B cell (primary cell): ENCODE data around the gene CLDN4. TPM values are rescaled to one million over a fixed set of nuclear protein-coding genes. Genes with fewer than 3 reads are reported as not detected.

ENCODE experiments used
- ATAC-seq: fragments of 200-7000 bp; cut with Tn5 transposase; one replicate; pipeline ENCODE4 v1.10.0; 2021; ENCODE audit warnings: low read depth, mild to moderate bottlenecking, moderate number of reproducible peaks, moderate library complexity
- CTCF ChIA-PET: fragments of 350-600 bp; sonication (Branson Sonifier 250); formaldehyde crosslinking; loops from one replicate; lab custom pipeline; 2021; ENCODE audit warnings: antibody characterized with exemption, inconsistent platforms; lab: Charles Lee
- POLR2A ChIA-PET: fragments of 350-600 bp; sonication (Branson Sonifier 250); formaldehyde crosslinking; loops from one replicate; lab custom pipeline; 2021; ENCODE audit warnings: antibody characterized with exemption; lab: Charles Lee
- DNase-seq: peaks from one replicate; pipeline ENCODE4 v3.0.0; 2013
- H2AFZ ChIP-seq: 2 replicates; pipeline ENCODE4 v1.6.1; 2012; ENCODE audit warnings: mild to moderate bottlenecking, low read depth, low read length; ENCODE audit not compliant: insufficient read depth, poor library complexity, severe bottlenecking
- H3K27ac ChIP-seq, 2 donors: 1 replicate in 1 of 2; 2 replicates in 1 of 2; pipeline ENCODE4 v1.5.1; 2012 to 2013; ENCODE audit warnings: low read length in 2 of 2, mild to moderate bottlenecking in 2 of 2, moderate library complexity in 1 of 2
- H3K27me3 ChIP-seq, 4 experiments: fragments of 200-600 bp in 1 of 4; sonication (generic) in 1 of 4; replicated peaks in 1 of 4; 1 replicate in 2 of 4; 2 replicates in 2 of 4; pipeline versions ENCODE4 v1.6.1 to v1.7.0; 2013 to 2016; ENCODE audit warnings: low read length in 3 of 4, mild to moderate bottlenecking in 2 of 4, mixed read lengths in 1 of 4, moderate library complexity in 1 of 4; ENCODE audit not compliant: insufficient read depth in 4 of 4, control insufficient read depth in 3 of 4; ENCODE audit errors: control extremely low read depth in 1 of 4
- H3K36me3 ChIP-seq, 2 experiments: replicated peaks in 1 of 2; 1 replicate in 1 of 2; 2 replicates in 1 of 2; pipeline versions ENCODE4 v1.6.1 to v1.7.1; 2013; ENCODE audit warnings: low read length in 1 of 2; ENCODE audit not compliant: insufficient read depth in 2 of 2, control insufficient read depth in 1 of 2; ENCODE audit errors: control extremely low read depth in 1 of 2, extremely low read depth in 1 of 2
- H3K4me1 ChIP-seq, 2 donors: fragments of 200-600 bp in 1 of 2; sonication (generic) in 1 of 2; 1 replicate in 1 of 2; 2 replicates in 1 of 2; pipeline versions ENCODE4 v1.5.1 to v1.6.1; 2013 to 2017; ENCODE audit warnings: low read length in 2 of 2; ENCODE audit not compliant: control insufficient read depth in 2 of 2, insufficient read depth in 2 of 2
- H3K4me2 ChIP-seq: replicated peaks from 2 replicates; pipeline ENCODE3; 2012; ENCODE audit warnings: mild to moderate bottlenecking, low read depth, low read length; ENCODE audit not compliant: poor library complexity, severe bottlenecking
- H3K4me3 ChIP-seq, 5 experiments: fragments of 200-600 bp in 1 of 5; sonication (generic) in 1 of 5; 1 replicate in 3 of 5; 2 replicates in 2 of 5; pipeline versions ENCODE4 v1.5.1 to v1.7.0; 2011 to 2016; ENCODE audit warnings: low read length in 4 of 5, mild to moderate bottlenecking in 4 of 5, low read depth in 2 of 5, control low read depth in 1 of 5, moderate library complexity in 1 of 5; ENCODE audit not compliant: insufficient read depth in 1 of 5; ENCODE audit errors: control extremely low read depth in 1 of 5, extremely low read depth in 1 of 5
- H3K79me2 ChIP-seq: fragments of 200-600 bp; sonication (generic); one replicate; pipeline ENCODE4 v1.6.0; 2016; ENCODE audit warnings: low read length; ENCODE audit not compliant: control insufficient read depth, insufficient read depth
- H3K9ac ChIP-seq: fragments of 200-600 bp; sonication (generic); 2 replicates; pipeline ENCODE4 v1.6.1; 2017; ENCODE audit warnings: mild to moderate bottlenecking, low read length, moderate library complexity
- H3K9me3 ChIP-seq, 3 donors: one replicate each; pipeline versions ENCODE4 v1.6.1 to v1.7.1; 2013; ENCODE audit warnings: low read length in 2 of 3; ENCODE audit not compliant: control insufficient read depth in 2 of 3, insufficient read depth in 1 of 3; ENCODE audit errors: control extremely low read depth in 1 of 3
- H4K20me1 ChIP-seq: 2 replicates; pipeline ENCODE4 v1.6.0; 2012; ENCODE audit warnings: mild to moderate bottlenecking, low read length; ENCODE audit not compliant: insufficient read depth, control insufficient read depth, poor library complexity, severe bottlenecking
- H3K27ac Mint-ChIP-seq: one replicate; pipeline ENCODE4 v1.8.0; 2021; ENCODE audit warnings: mixed read lengths
- H3K27me3 Mint-ChIP-seq: one replicate; pipeline ENCODE4 v1.8.0; 2021; ENCODE audit warnings: mixed read lengths
- H3K4me1 Mint-ChIP-seq: one replicate; pipeline ENCODE4 v1.8.0; 2021; ENCODE audit warnings: mixed read lengths
- H3K4me3 Mint-ChIP-seq: one replicate; pipeline ENCODE4 v1.8.0; 2021; ENCODE audit warnings: mixed read lengths
- H3K9me3 Mint-ChIP-seq: one replicate; pipeline ENCODE4 v1.8.0; 2022; ENCODE audit warnings: mixed read lengths; ENCODE audit not compliant: insufficient read depth
- EZH2 ChIP-seq: IDR thresholded peaks from 2 replicates; pipeline ENCODE4 v1.6.1; 2012; ENCODE audit warnings: borderline replicate concordance, low read depth, mild to moderate bottlenecking, moderate library complexity, low read length; ENCODE audit not compliant: insufficient read depth, poor library complexity, severe bottlenecking
- WGBS: methylation state at CpG from one replicate; pipeline ENCODE4 v1.1.5; 2013; ENCODE audit warnings: missing lambda C conversion rate; ENCODE audit not compliant: insufficient coverage; 5-methylcytosine and 5-hydroxymethylcytosine counted together
- intact Hi-C: fragments of 100-400 bp; cut with micrococcal nuclease; formaldehyde crosslinking; loops from one replicate; pipeline ENCODE4 v1.10.0; 2022
- polyA plus RNA-seq: library from polyadenylated mRNA; depleted of rRNA; stranded (reverse); fragments of >200 nt; gene quantifications from 2 replicates; pipeline ENCODE4 v1.2.3, GENCODE V29; 2012
- total RNA-seq, 2 donors: library from RNA; stranded (reverse); fragments of 120-200 nt in 1 of 2; gene quantifications; 1 replicate in 1 of 2; 2 replicates in 1 of 2; pipeline versions ENCODE4 v1.2.3 to v1.2.4, GENCODE V29; 2013 to 2022
- TF ChIP-seq, protein P1 (sequence below): fragments of 200-600 bp; IDR thresholded peaks from one replicate; pipeline ENCODE4 v1.8.0; 2022; ENCODE audit warnings: antibody characterized with exemption, mild to moderate bottlenecking

The CLDN4 gene
- total and polyA plus RNA-seq, 2 donors (not counting 1 experiment from before 2014, with no cell fraction given) = 0.09 TPM; not detected in 1

DNA sequence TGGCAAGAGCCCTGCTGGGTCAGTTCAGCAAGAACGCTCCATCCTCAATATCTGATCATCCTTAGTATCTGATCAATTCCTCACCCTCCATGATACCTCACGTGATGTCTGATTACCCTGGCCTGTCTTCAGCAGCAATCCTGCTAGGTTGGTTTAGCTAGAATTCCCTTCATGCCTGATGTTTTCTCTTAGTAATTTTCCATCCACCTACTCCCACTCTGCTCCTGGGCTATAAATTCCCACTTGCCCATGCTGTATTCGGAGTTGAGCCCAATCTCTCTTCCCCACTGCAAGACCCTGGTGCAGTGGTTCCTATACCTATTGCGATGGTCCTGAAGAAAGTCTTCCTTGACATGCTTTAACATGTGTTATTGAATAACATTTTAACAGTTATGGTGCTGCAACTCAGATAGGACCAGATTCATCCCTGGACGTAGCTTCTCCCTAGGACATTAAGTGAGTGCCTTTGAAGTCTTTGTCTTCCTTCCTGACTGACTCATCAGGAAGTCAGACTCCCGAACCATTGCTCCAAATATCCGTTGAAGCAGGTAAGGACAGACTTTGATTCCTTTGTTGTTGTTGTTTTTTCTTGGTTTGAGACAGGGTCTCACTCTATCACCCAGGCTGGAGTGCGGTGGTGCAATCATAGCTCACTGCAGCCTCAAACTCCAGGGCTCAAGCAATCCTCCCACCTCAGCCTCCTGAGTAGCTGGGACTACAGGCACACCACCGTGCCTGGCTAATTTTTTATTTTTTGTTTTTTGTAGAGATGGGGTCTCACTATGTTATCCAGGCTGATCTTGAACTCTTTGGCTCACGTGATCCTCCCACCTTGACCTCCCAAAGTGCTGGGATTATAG lies 31.3 kb upstream of the CLDN4 start:
- Histone ChIP-seq H3K79me2 (no peaks in the 10 kb centered on the region), H4K20me1 (no peaks in the 10 kb centered on the region), H2AFZ (no peak overlapping the region), H3K9me3 (peaks cover 0 to 4% (median 3%) of the 10 kb centered on the region in 3 donors), H3K4me2 (no peak overlapping the region), H3K9ac (no peak overlapping the region), H3K4me1 (no peaks in the 10 kb centered on the region), H3K36me3 (no peaks in the 10 kb centered on the region), H3K27ac (no peak overlapping the region), H3K27me3 (no peaks in the 10 kb centered on the region), H3K4me3 (no peak overlapping the region)
- Mint-ChIP-seq H3K9me3 (no peaks in the 10 kb centered on the region), H3K4me3 (no peak overlapping the region), H3K27ac (no peak overlapping the region), H3K27me3 (peaks cover 4% of the 10 kb centered on the region), H3K4me1 (peaks cover under 1% of the 10 kb centered on the region)
- DNase-seq (no peak), ATAC-seq (no peak)
- 83% methylated on average over 4 of the region's 10 CpGs for WGBS
- intact Hi-C loops = no loop called here
- TF ChIP-seq EZH2 = no peak
- TF ChIP-seq, protein P1, sequence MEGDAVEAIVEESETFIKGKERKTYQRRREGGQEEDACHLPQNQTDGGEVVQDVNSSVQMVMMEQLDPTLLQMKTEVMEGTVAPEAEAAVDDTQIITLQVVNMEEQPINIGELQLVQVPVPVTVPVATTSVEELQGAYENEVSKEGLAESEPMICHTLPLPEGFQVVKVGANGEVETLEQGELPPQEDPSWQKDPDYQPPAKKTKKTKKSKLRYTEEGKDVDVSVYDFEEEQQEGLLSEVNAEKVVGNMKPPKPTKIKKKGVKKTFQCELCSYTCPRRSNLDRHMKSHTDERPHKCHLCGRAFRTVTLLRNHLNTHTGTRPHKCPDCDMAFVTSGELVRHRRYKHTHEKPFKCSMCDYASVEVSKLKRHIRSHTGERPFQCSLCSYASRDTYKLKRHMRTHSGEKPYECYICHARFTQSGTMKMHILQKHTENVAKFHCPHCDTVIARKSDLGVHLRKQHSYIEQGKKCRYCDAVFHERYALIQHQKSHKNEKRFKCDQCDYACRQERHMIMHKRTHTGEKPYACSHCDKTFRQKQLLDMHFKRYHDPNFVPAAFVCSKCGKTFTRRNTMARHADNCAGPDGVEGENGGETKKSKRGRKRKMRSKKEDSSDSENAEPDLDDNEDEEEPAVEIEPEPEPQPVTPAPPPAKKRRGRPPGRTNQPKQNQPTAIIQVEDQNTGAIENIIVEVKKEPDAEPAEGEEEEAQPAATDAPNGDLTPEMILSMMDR = no peak
- CTCF ChIA-PET = no interaction called here
- POLR2A ChIA-PET = no interaction called here

DNA sequence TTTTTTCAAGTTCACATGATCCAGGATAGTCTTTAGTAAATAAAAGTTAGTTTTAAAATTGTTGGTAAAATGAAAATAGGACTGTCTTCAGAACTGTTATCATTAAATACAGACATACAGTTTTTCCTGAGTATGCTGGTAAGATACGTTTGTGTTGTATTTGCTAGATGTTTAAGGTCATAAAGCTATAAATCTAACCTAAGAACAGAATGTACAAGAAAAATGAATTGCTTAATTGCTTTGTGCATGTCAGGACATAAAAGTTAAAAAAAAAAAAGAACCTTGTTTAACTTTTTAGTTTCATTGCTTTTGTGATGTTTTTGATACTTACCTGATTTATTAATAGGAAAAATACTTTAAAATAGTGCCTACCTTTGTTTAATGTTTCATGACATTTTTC lies 29.2 kb upstream of the CLDN4 start:
- Histone ChIP-seq H3K9ac (no peak overlapping the region), H3K4me2 (no peak overlapping the region), H3K36me3 (no peaks in the 10 kb centered on the region), H2AFZ (no peak overlapping the region), H4K20me1 (no peaks in the 10 kb centered on the region), H3K9me3 (no peaks in the 10 kb centered on the region), H3K4me1 (no peaks in the 10 kb centered on the region), H3K27me3 (no peaks in the 10 kb centered on the region), H3K79me2 (no peaks in the 10 kb centered on the region), H3K27ac (no peak overlapping the region), H3K4me3 (no peak overlapping the region)
- Mint-ChIP-seq H3K27me3 (peaks cover 4% of the 10 kb centered on the region), H3K9me3 (no peaks in the 10 kb centered on the region), H3K27ac (no peak overlapping the region), H3K4me3 (no peak overlapping the region), H3K4me1 (no peaks in the 10 kb centered on the region)
- DNase-seq (no peak), ATAC-seq (no peak)
- POLR2A ChIA-PET = no interaction called here
- TF ChIP-seq, protein P1 = no peak
- TF ChIP-seq EZH2 = no peak
- intact Hi-C loops = no loop called here
- WGBS = no CpG with 5 or more reads among the region's 1 CpG
- CTCF ChIA-PET = no interaction called here
